GM12874 (cell line): ENCODE measurements around the gene CDC42BPB.

Experiments
- TF ChIP-seq, protein P1 (sequence below): IDR thresholded peaks from 2 replicates; pipeline ENCODE4 v1.5.1; 2011; ENCODE audit warnings: low read depth, mild to moderate bottlenecking, control low read depth, low read length, moderate library complexity; ENCODE audit not compliant: insufficient read depth

Gene CDC42BPB

DNA sequence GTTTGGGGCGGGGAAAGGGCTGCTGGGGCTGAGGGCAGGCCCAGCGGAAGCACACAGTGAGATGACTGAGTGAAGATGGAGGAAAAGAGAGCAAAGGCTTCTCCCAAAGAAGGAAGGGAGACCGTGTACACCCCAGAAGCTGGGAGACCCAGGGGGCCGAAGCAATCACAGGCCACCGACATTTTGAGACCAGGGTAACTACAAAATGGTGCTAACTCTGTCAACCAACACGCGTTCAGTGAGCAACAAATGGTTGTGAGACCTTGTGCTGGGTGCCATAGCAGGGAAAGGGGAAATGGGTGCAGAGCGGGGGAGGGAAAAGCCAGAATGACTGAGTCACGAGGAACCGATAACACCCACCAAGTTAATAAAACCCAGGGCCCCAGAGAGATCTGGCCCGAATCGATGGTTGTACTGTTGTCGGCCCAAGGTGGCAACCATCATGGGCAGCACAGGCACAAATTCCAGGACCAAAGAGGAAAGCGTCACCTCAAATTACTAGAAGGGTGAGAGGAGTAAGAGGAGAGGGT, 50.3 kb downstream of the CDC42BPB start:
- TF ChIP-seq, protein P1, sequence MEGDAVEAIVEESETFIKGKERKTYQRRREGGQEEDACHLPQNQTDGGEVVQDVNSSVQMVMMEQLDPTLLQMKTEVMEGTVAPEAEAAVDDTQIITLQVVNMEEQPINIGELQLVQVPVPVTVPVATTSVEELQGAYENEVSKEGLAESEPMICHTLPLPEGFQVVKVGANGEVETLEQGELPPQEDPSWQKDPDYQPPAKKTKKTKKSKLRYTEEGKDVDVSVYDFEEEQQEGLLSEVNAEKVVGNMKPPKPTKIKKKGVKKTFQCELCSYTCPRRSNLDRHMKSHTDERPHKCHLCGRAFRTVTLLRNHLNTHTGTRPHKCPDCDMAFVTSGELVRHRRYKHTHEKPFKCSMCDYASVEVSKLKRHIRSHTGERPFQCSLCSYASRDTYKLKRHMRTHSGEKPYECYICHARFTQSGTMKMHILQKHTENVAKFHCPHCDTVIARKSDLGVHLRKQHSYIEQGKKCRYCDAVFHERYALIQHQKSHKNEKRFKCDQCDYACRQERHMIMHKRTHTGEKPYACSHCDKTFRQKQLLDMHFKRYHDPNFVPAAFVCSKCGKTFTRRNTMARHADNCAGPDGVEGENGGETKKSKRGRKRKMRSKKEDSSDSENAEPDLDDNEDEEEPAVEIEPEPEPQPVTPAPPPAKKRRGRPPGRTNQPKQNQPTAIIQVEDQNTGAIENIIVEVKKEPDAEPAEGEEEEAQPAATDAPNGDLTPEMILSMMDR, result no peak

DNA sequence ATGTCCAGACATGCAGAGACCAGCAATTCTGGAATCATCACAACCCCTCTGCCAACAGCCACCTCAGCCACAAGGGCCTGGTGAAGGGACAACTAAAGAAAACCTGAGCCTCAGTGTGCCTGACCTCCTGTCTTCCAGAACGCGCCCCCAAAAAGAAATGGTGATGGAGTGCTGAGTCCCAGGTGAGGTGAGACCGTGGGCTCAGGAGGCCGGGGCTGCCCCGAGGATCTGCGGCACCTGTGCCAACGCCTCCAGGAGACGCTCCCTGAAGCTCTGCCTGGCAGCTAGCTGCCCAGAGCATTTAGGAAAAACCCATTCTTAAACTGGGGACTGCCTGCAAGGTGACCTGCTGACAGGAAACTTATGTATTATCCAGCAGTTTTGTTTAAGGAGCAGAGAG, 51.2 kb downstream of the CDC42BPB start:
- TF ChIP-seq, protein P1, result no peak

DNA sequence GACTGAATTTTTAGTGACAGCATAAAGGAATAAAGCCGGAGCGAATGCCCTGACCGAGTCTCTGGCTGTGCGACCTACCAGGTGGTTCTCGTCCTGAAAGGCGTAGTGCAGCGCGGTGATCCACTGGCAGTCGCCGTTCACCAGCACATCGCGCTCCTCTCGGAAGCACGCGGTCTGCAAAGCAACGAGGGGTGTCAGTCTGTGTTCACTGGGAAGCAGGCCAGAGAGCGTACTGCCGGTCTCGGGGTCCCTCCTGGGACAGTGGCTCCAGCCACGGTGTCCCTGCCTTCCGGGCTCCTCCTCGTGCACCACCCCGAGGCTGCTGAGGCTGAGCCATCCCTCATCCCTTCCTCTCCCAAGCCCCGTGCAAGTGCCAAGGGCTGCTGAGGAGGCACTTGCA, 53.5 kb downstream of the CDC42BPB start:
- TF ChIP-seq, protein P1, result no peak

DNA sequence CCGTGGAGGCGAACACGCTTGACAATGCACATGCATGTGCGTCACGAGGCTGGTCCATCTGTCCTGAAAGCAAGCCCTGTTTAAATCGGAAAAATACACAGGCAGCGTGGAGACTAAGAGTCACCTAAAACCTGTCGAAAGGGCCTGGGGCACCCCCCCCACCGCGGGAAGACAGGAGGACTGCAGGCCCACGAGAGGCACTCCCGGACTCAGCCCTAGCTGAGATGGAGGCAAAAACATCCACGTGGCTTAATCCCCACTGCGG, 54.1 kb downstream of the CDC42BPB start:
- TF ChIP-seq, protein P1, result no peak

DNA sequence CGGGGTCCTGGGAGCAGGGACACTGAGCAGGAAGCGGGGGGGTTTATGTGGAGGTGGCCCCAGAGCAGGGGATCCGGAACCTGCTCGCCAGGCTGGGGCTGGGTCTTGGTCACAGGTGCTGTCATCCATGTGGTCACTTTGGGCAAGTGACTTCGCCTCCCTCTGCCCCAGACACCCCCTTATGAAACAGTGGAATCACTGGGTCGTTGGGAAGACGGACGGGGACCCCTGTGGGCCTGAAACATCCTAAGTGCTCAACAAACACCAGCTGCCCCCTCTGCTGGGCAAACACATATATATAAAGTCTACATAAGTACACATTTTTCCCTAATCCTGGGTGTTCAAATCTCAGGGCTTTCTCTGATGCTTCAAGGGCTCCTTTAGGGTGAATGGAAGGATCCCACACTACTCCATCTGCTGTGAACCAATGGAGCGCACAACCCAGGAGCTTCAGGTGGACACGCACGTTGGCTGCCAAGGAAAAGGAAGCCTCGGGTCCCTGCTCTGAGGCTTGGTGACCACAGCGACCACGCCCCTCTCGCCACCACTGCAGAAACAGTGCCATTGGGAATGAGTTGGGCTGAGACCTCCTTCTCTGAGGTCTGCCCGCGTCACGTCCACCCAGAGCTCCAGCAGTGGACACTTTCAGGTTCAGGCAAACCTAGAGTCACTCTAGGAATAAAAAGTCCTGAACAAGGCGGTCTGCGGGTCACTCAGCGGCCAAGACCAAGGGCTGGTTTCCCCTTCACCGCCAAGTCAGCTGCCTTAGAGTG, 54.6 kb downstream of the CDC42BPB start:
- TF ChIP-seq, protein P1, result 0 out of 2 replicates have a peak, but pooled peaks have one; percentile 2

DNA sequence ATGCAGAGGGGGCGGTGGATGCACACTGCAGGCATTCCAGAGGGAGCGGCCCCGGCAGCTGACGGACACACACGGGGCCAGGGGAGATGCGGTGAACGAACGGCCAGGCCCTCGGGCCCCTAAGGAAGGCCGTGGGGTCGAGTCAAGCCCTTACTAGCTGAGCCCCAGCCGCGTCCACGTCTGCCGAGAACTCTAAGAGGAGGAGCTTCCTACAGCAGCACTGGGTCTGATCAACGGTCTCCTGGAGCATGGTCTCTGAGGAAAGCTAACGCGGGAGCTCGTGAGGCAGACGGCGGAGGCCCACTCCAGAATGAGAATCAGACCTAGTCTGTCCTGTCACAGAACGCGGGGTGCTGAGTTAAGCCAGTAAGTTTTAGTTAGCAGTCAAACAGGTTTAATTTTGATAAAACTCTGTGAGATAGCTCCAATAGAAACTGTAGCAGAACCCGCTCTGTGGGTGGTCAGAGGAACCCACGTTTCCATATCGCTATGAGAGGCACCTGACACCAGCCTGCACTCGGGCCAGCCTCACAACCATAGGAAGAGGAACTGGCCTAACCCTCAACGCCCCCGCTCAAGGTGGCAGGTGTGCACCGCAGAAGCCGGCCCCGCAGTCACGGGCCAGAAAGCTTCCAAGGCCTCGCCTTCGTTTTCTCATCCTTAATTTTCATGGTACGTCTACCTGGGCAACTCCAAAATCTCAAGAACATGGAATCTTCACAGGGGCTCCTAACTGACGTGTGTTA, 55.5 kb downstream of the CDC42BPB start:
- TF ChIP-seq, protein P1, result no peak

DNA sequence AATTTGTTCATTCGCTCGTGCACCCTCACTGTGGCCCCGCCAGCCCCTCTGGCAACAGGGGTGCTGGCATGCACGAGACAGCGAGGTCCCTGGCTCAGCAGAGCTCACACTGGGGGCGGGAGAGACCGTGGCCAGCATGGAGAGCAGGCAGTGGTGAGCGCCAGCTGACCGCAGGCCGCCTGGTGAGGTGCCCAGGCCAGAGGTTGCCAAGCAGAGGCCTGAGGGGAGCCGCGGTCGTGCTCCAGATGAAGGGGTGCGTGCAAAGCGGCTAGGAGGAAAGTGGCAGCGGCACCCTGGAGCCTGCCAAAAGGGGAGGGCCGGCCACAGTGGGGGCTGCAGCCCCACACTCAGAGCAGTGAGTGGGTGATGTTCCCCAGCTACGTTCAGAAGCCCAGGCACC, 56.1 kb downstream of the CDC42BPB start:
- TF ChIP-seq, protein P1, result no peak
